ENCODE measurements around the gene TNFRSF4.

Gene TNFRSF4

DNA sequence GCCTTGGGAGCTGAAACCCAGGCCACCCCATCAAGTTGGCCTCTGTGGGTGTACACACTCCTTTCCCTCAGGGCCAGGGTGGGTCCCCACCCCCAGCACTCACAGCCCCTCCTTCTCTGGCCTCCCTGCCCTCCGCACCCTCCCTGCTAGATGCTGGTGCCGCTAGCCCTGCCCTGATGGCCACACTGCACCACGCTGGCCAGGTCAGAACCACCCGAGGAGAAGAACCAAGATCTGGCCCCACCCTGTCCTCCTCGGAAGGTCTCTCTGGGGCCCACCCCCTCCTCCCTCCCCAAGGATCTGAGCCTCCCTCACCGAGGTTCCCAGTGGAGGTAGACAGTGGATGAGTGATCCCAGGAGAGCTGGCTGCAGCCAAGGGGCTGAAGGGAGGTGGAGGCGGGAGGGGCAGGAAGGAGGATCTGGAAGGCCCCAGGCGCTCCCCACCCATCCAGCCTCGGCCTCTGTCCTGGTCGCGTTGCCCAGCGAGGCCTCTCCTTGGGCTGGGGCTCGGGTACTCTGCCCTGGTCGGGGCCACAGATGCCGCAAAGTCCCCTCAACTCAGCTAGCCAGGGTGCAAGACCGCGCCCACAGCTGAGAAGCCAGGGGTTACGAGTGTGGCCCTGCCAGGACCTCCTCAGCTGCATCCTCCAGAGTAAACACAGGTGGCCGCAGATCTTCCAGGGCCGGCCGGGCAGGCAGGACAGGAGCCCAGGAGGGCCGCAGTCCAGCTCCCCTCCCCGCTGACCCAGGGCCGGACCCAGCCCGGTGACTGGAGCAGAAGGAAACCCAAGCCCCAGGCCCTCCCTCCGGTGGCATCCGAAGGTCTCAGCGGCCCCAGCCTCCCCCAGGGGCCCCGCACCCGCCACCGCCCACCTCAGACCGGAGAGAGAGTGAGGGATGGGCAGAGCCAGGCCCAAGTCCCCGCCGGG is 23.3 kb upstream of the TNFRSF4 start:
- H3K4me3 ChIP-seq (ENCODE audit: low read depth, low read length): no peak overlapping the region
- DNase-seq (ENCODE audit: low read depth): no peak
- TF ChIP-seq, protein P1, sequence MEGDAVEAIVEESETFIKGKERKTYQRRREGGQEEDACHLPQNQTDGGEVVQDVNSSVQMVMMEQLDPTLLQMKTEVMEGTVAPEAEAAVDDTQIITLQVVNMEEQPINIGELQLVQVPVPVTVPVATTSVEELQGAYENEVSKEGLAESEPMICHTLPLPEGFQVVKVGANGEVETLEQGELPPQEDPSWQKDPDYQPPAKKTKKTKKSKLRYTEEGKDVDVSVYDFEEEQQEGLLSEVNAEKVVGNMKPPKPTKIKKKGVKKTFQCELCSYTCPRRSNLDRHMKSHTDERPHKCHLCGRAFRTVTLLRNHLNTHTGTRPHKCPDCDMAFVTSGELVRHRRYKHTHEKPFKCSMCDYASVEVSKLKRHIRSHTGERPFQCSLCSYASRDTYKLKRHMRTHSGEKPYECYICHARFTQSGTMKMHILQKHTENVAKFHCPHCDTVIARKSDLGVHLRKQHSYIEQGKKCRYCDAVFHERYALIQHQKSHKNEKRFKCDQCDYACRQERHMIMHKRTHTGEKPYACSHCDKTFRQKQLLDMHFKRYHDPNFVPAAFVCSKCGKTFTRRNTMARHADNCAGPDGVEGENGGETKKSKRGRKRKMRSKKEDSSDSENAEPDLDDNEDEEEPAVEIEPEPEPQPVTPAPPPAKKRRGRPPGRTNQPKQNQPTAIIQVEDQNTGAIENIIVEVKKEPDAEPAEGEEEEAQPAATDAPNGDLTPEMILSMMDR (IDR thresholded peaks at IDR 0.05; ENCODE audit: insufficient read depth, low read depth, low read length, missing control alignments): no peak

DNA sequence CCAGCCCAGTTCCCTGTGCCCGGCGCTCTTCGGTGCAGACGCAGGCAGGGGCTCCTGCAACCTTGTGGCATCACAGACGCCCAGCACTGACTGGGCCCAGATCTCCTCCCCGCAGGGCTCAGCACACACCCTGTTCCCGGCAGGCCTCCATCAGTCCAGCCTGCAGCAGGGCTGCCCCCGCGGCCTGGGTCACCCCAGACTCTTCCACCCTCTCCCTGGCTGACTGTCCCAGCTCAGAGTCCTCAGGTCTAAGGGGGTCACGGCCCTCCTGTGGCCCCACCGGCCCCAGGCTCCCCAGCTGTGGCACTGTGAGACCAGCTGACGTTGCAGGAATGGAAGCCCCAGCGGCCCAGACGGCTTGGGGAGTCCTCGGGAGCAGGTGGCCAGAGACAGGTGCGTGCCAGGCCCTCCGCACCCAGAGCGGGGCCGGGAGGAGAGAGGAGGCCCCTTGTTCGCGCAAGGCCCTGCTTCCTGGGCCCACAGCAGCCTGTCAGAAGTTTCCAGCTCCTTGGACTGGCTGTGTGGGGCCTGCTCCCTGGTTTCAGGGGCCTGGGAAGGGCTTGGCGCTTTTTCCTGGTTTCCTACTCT is 22.3 kb upstream of the TNFRSF4 start:
- no peak for DNase-seq (ENCODE audit: low read depth)
- H3K4me3 ChIP-seq (ENCODE audit: low read depth, low read length): no peak overlapping the region
- TF ChIP-seq, protein P1 (IDR thresholded peaks at IDR 0.05; ENCODE audit: insufficient read depth, low read depth, low read length, missing control alignments): no peak

DNA sequence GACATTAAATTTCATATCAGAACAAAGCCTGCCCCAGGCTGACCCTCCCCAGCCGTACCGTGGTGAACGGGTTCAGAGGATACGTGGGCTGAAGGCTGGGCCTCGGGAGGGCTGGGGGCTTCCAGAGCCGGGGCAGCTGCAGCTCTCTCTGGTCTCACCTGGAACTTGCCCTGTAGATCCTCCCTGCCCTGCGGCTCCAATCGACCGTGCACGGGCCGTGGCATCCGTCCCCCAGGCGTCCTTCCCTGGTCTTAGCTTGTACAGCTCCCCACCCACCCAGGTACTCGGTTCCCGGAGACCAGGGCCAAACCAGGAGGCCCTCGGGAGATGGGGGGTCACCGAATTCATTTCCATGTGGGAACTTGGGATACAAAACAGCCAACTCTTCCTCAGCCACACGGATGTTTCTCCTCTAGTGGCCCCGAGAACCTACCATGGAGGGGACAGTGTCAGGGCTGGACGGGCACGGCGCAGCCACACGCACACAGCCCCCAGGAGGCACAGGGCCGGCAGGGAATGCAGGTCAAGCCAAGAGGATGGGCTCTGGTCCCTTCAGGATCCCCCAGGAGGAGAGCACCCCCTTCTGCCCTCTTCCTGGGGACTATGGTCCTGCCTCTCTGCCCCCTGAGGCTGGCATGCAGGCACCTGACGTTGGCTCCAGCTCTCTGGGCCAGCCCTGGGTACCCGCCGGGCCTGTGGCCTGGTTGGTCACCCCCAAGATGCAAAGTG is 21.2 kb upstream of the TNFRSF4 start:
- TF ChIP-seq, protein P1 (IDR thresholded peaks at IDR 0.05; ENCODE audit: insufficient read depth, low read depth, low read length, missing control alignments): no peak
- H3K4me3 ChIP-seq (ENCODE audit: low read depth, low read length): no peak overlapping the region
- DNase-seq (ENCODE audit: low read depth): no peak

DNA sequence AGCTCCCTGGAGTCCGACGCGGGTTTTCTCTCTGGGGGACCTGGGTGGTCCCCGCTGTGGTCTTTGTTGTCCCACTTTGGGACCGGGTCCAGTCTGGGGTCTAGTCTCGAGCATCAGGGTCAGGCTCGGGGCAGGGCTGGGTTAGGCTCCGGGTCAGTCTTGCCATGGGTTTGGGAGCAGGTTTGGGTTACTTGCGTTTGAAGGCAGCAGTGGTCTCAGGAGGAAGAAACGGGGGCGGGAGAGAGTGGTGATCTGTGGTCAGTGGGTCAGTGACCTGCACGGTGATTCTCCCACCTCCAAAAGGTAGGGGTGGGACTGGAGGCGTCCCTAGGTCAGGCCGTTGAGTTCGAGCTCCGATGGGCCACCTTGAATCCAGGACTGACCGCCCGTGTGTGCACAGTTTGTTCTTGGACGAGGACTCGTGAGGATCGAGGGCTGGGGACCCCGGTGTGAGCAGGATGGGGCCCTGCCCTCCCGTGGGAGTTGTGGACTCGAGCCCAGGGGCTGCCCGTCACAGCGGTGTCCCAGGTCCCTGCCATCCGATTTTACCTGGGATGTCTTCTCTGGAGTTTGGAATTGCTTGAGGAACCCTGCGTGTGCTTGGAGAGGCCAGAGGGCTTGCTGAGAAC is 20.3 kb upstream of the TNFRSF4 start:
- no peak overlapping the region for H3K4me3 ChIP-seq (ENCODE audit: low read depth, low read length)
- TF ChIP-seq, protein P1 (IDR thresholded peaks at IDR 0.05; ENCODE audit: insufficient read depth, low read depth, low read length, missing control alignments): no peak
- no peak for DNase-seq (ENCODE audit: low read depth)

DNA sequence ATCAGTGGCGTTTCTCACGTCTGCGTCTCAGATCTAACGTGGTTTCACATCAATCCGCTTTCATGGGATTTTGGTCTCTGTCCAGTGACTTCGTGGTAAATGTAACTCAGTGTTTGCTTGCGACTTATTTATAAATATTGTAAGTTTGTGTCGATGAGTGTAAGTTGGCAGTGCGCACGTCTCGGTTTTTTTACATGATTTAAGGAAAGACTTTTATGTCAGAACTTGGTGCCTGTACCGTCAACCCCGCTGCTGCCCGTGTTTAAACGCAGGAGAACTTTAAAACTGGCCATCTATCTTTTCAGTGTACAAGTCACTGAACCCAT is 19.6 kb upstream of the TNFRSF4 start:
- no peak for DNase-seq (ENCODE audit: low read depth)
- H3K4me3 ChIP-seq (ENCODE audit: low read depth, low read length): no peak overlapping the region
- TF ChIP-seq, protein P1 (IDR thresholded peaks at IDR 0.05; ENCODE audit: insufficient read depth, low read depth, low read length, missing control alignments): no peak

DNA sequence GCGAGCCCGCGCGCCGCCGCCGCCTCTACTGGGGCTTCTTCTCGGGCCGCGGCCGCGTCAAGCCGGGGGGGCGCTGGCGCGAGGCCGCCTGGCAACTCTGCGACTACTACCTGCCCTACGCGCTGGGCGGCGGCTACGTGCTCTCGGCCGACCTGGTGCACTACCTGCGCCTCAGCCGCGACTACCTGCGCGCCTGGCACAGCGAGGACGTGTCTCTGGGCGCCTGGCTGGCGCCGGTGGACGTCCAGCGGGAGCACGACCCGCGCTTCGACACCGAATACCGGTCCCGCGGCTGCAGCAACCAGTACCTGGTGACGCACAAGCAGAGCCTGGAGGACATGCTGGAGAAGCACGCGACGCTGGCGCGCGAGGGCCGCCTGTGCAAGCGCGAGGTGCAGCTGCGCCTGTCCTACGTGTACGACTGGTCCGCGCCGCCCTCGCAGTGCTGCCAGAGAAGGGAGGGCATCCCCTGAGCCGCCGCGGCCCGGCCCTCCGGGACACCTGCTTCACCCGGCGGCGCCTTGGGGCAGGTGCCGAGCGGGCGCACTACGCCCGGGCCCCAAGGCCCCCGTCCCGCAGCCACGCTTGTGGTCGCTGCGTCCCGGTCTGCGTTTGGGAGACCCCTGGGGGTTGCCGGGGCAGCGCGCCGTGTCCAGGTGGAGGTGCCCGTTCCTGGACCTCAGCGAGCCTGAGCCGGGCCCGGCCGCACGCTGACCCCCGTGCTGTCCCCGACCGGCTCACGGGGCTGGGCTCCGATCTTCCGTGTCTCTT is 19.0 kb upstream of the TNFRSF4 start:
- TF ChIP-seq, protein P1 (IDR thresholded peaks at IDR 0.05; ENCODE audit: insufficient read depth, low read depth, low read length, missing control alignments): no peak
- H3K4me3 ChIP-seq (ENCODE audit: low read depth, low read length): no peak overlapping the region; the same call in 1 of the 2 replicates
- DNase-seq (ENCODE audit: low read depth): peak; percentile 29

All from GM12865 (cell line).